AG04449 (cell line): ENCODE data around the gene AGBL4.

Source experiments
- CTCF ChIA-PET: fragments of 350-600 bp; formaldehyde crosslinking; extraction: SDS; loops from one replicate; lab custom pipeline; 2021; ENCODE audit warnings: antibody characterized with exemption; lab: Yijun Ruan, JAX
- POLR2A ChIA-PET: fragments of 400-600, 350-600 bp; formaldehyde crosslinking; extraction: SDS; loops from one replicate; lab custom pipeline; 2020; ENCODE audit warnings: antibody characterized with exemption, inconsistent platforms; lab: Yijun Ruan, JAX
- DNase-seq: peaks from one replicate; pipeline ENCODE4 v3.0.0-alpha.2; 2010; ENCODE audit warnings: low read depth, low spot score
- H3K4me3 ChIP-seq: 2 replicates; pipeline ENCODE4 v1.5.1; 2011; ENCODE audit warnings: low read depth, mild to moderate bottlenecking, control low read depth, low read length
- TF ChIP-seq, protein P1 (sequence below): IDR thresholded peaks from one replicate; pipeline ENCODE4 v1.5.1; 2011; ENCODE audit warnings: mild to moderate bottlenecking, moderate library complexity, low read length, control low read depth, inconsistent platforms; ENCODE audit not compliant: insufficient read depth; ENCODE audit errors: missing control alignments

The AGBL4 gene

GRCh38 chr1:48793863-48794262 is 1229.9 kb downstream of the AGBL4 start:
- H3K4me3 ChIP-seq: no peak overlapping the region
- ChIA-PET CTCF (no interaction called here), POLR2A (no interaction called here)
- no peak for DNase-seq
- TF ChIP-seq, protein P1, sequence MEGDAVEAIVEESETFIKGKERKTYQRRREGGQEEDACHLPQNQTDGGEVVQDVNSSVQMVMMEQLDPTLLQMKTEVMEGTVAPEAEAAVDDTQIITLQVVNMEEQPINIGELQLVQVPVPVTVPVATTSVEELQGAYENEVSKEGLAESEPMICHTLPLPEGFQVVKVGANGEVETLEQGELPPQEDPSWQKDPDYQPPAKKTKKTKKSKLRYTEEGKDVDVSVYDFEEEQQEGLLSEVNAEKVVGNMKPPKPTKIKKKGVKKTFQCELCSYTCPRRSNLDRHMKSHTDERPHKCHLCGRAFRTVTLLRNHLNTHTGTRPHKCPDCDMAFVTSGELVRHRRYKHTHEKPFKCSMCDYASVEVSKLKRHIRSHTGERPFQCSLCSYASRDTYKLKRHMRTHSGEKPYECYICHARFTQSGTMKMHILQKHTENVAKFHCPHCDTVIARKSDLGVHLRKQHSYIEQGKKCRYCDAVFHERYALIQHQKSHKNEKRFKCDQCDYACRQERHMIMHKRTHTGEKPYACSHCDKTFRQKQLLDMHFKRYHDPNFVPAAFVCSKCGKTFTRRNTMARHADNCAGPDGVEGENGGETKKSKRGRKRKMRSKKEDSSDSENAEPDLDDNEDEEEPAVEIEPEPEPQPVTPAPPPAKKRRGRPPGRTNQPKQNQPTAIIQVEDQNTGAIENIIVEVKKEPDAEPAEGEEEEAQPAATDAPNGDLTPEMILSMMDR: no peak

DNA sequence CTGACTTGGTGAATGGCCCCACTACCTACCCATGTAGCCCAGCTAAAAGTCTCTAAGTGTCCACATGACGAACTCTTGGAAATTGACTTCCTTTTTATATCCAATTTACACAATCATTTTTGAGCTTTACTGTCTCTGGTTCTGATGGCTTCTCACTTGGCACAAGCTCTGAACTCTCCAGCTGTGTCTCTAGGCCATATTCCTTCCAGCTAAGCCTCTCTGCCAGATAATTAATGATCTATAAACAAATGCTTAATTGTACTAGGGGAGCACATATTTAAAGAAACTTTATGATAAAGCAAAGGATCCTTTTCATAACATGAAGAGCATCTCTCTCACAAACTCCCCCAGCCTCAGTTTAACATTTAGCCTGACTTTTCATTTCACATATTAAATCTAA is 1230.8 kb downstream of the AGBL4 start:
- DNase-seq: no peak
- H3K4me3 ChIP-seq: no peak overlapping the region
- TF ChIP-seq, protein P1: no peak
- CTCF ChIA-PET: no interaction called here
- POLR2A ChIA-PET: no interaction called here

- TF ChIP-seq, protein P1: no peak
- ChIA-PET CTCF (no interaction called here), POLR2A (no interaction called here)
- DNase-seq: no peak
- no peak overlapping the region for H3K4me3 ChIP-seq
Observed at GRCh38 chr1:48790397-48790796, 1233.4 kb downstream of the AGBL4 start.

- no peak for DNase-seq
- POLR2A ChIA-PET: no interaction called here
- H3K4me3 ChIP-seq: no peak overlapping the region
- CTCF ChIA-PET: no interaction called here
- TF ChIP-seq, protein P1: no peak
Observed at GRCh38 chr1:48789903-48790302, 1233.9 kb downstream of the AGBL4 start.

- TF ChIP-seq, protein P1: no peak
- ChIA-PET CTCF (no interaction called here), POLR2A (no interaction called here)
- no peak overlapping the region for H3K4me3 ChIP-seq
- no peak for DNase-seq
Observed at GRCh38 chr1:48785869-48786268, 1237.9 kb downstream of the AGBL4 start.

- ChIA-PET CTCF (no interaction called here), POLR2A (no interaction called here)
Observed at GRCh38 chr1:48784301-48784700, 1239.5 kb downstream of the AGBL4 start.

More at GRCh38 chr1:48784301-48784700, 1239.5 kb downstream of the AGBL4 start:
- TF ChIP-seq, protein P1: no peak
- H3K4me3 ChIP-seq: no peak overlapping the region
- no peak for DNase-seq
